SHP77 treated with DMSO at 0.1 percent for 48 hours (cell line): ENCODE data around the gene MAP1A.

ENCODE experiments used
- DNase-seq: peaks from one replicate; lab custom pipeline; 2025; lab: John Stamatoyannopoulos, UW

The MAP1A gene

DNA sequence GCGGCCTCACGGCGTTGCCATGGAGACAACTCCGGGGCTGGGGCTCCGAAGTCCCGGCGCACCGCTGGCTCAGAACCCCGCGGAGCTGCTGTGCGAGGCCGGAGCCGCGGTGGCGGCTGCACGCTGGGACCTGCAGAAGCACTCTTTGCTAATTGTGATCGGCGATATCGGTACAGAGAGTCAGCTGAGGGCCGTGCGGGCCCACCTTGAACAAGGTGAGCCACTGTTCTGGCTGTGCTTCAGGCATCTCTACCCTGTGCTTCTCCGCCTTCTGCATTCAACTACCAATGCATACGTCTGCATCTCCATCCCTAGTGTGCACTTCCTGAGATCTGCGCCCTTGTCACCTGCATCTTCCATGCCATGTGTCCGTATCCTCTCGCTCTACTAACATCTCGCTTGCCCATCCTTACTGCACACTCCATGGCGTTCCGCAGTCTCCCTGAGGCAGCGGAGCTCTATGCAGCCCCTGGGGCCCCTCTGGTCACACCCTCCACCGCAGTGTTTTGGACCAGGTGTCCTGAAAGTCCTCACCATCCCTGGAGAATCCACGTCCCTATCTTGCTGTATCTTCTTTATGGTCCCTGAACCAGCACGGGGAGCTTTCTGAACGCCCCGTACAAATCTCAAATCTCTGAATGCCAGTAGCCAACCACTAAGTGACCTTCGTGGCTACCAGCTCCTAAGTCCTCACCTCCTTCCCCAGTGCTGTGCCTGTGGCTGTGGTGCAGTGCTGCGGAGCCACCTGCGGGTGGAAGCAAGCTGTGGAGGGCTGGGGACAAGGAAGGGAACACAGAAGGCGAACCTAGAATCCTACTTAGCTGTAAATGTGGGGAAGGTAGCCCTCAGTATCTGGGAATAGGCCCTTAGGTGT, 6.2 kb upstream of the MAP1A start:
- DNase-seq: peak; percentile 62

DNA sequence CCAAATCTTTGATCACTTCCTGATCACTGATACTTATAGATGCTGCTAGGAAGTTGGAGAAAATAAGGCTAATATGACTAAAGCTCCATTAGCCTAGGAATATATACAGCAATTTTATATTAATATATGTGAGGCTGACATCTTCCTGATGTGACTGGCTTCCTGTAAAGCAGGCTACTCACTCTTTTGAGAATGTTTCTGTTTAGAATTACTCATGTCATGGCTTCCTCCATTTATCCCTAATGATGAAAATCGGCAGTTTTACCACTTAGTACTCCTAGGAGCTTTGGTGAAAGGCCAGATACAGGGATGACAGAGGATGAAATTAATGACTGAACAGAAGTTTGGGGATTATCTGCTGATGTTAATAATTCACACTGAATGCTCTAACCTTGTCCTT, 3.9 kb upstream of the MAP1A start:
- no peak for DNase-seq

GRCh38 chr15:43514241-43515057, 3.0 kb upstream of the MAP1A start:
- DNase-seq: peak; percentile 85

- DNase-seq: no peak
Observed at GRCh38 chr15:43515741-43516140, 1.7 kb upstream of the MAP1A start.

- DNase-seq: no peak
Observed at GRCh38 chr15:43516185-43516584, 1.2 kb upstream of the MAP1A start.

DNA sequence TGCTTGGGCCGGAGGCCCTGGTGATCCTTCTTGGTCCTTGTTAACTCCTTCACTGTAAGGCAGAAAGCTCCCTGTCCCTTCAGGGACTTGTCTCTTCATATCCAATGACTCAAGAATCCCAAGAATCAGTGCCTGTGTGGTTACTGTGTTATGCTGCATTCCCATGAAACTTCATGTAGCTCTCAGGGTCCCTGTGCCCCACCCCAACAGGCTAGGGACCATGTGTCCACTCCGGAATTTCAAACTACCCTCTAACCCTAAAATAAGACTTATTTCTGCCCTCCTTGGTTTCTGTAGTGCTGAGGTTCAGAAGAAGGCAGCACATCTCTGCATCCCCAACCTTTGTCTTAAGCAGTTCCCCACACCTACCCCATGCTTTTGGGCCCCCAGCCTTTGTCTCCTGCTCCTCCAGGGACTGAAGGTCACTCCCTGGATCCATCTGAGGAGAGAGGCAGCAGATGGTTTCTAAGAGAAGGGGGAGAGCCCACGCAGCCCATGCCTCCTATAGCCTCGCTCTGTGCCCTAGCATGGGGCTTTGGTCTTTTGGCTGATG, 531 bp upstream of the MAP1A start:
- DNase-seq: no peak

GRCh38 chr15:43518197-43518761, 871 bp downstream of the MAP1A start:
- DNase-seq: peak; percentile 74

- DNase-seq: no peak
Observed at GRCh38 chr15:43519196-43519595, 1.8 kb downstream of the MAP1A start.

- DNase-seq: no peak
Observed at GRCh38 chr15:43520138-43520537, 2.7 kb downstream of the MAP1A start.

DNA sequence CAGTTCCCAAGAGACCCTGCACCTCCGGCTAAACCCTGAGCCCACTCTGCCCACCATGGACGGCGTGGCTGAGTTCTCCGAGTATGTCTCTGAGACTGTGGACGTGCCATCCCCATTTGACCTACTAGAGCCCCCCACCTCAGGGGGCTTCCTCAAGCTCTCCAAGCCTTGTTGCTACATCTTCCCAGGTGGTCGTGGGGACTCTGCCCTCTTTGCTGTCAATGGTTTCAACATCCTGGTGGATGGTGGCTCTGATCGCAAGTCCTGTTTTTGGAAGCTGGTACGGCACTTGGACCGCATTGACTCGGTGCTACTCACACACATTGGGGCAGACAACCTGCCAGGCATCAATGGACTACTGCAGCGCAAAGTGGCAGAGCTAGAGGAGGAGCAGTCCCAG, 4.0 kb downstream of the MAP1A start:
- DNase-seq: no peak

GRCh38 chr15:43522247-43522646, 4.8 kb downstream of the MAP1A start:
- no peak for DNase-seq

- DNase-seq: no peak
Observed at GRCh38 chr15:43523646-43524045, 6.2 kb downstream of the MAP1A start.

DNA sequence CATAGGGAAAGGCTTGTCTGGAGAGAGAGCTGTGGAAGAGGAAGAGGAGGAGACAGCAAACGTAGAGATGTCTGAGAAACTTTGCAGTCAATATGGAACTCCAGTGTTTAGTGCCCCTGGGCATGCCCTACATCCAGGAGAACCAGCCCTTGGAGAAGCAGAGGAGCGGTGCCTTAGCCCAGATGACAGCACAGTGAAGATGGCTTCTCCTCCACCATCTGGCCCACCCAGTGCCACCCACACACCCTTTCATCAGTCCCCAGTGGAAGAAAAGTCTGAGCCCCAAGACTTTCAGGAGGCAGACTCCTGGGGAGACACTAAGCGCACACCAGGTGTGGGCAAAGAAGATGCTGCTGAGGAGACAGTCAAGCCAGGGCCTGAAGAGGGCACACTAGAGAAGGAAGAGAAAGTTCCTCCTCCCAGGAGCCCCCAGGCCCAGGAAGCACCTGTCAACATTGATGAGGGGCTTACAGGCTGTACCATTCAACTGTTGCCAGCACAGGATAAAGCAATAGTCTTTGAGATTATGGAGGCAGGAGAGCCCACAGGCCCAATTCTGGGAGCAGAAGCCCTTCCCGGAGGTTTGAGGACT, 6.9 kb downstream of the MAP1A start:
- no peak for DNase-seq

DNA sequence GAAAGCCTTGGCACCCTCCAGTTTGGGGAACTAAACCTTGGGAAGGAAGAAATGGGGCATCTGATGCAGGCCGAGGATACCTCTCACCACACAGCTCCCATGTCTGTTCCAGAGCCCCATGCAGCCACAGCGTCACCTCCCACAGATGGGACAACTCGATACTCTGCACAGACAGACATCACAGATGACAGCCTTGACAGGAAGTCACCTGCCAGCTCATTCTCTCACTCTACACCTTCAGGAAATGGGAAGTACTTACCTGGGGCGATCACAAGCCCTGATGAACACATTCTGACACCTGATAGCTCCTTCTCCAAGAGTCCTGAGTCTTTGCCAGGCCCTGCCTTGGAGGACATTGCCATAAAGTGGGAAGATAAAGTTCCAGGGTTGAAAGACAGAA, 7.7 kb downstream of the MAP1A start:
- DNase-seq: no peak

DNA sequence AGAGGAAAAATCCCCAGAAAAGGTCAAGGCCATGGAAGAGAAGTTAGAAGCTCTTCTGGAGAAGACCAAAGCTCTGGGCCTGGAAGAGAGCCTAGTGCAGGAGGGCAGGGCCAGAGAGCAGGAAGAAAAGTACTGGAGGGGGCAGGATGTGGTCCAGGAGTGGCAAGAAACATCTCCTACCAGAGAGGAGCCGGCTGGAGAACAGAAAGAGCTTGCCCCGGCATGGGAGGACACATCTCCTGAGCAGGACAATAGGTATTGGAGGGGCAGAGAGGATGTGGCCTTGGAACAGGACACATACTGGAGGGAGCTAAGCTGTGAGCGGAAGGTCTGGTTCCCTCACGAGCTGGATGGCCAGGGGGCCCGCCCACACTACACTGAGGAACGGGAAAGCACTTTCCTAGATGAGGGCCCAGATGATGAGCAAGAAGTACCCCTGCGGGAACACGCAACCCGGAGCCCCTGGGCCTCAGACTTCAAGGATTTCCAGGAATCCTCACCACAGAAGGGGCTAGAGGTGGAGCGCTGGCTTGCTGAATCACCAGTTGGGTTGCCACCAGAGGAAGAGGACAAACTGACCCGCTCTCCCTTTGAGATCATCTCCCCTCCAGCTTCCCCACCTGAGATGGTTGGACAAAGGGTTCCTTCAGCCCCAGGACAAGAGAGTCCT, 9.0 kb downstream of the MAP1A start:
- DNase-seq: no peak

DNA sequence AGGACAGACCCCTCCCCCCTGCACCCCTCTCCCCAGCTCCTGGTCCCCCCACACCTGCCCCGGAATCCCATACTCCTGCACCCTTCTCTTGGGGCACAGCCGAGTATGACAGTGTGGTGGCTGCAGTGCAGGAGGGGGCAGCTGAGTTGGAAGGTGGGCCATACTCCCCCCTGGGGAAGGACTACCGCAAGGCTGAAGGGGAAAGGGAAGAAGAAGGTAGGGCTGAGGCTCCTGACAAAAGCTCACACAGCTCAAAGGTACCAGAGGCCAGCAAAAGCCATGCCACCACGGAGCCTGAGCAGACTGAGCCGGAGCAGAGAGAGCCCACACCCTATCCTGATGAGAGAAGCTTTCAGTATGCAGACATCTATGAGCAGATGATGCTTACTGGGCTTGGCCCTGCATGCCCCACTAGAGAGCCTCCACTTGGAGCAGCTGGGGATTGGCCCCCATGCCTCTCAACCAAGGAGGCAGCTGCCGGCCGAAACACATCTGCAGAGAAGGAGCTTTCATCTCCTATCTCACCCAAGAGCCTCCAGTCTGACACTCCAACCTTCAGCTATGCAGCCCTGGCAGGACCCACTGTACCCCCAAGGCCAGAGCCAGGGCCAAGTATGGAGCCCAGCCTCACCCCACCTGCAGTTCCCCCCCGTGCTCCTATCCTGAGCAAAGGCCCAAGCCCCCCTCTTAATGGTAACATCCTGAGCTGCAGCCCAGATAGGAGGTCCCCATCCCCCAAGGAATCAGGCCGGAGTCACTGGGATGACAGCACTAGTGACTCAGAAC, 9.8 kb downstream of the MAP1A start:
- DNase-seq: no peak

DNA sequence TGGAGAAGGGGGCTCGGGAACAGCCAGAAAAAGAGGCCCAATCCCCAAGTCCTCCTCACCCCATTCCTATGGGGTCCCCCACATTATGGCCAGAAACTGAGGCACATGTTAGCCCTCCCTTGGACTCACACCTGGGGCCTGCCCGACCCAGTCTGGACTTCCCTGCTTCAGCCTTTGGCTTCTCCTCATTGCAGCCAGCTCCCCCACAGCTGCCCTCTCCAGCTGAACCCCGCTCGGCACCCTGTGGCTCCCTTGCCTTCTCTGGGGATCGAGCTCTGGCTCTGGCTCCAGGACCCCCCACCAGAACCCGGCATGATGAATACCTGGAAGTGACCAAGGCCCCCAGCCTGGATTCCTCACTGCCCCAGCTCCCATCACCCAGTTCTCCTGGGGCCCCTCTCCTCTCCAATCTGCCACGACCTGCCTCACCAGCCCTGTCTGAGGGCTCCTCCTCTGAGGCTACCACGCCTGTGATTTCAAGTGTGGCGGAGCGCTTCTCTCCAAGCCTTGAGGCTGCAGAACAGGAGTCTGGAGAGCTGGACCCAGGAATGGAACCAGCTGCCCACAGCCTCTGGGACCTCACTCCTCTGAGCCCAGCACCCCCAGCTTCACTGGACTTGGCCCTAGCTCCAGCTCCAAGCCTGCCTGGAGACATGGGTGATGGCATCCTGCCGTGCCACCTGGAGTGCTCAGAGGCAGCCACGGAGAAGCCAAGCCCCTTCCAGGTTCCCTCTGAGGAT, 10.6 kb downstream of the MAP1A start:
- no peak for DNase-seq

GRCh38 chr15:43528542-43529007, 11.2 kb downstream of the MAP1A start:
- no peak for DNase-seq

- DNase-seq: no peak
Observed at GRCh38 chr15:43529141-43529540, 11.7 kb downstream of the MAP1A start.
